ENCODE results near the gene PDE8B.

PDE8B gene

GRCh38 chr5:77210091-77210963 lies at the start of gene PDE8B:
Gene PDE8B, plus strand, starts transcription at chr5:77210680. Its CDS starts 246 bp downstream, at chr5:77210926.
- H3K36me3 ChIP-seq (ENCODE audit: control insufficient read depth in 2 of 2, insufficient read depth in 2 of 2, low read length in 2 of 2), result no peaks in the 10 kb centered on the region
- no peak within 1 kb of the TSS for H3K9ac ChIP-seq (ENCODE audit: low read length in 2 of 2)
- H3K4me1 ChIP-seq (ENCODE audit: control insufficient read depth, insufficient read depth, low read length), result peaks cover 12% of the 10 kb centered on the region
- no peaks in the 10 kb centered on the region for H3K9me3 ChIP-seq (ENCODE audit: control insufficient read depth in 2 of 2, low read length in 2 of 2)
- H3K27me3 ChIP-seq (ENCODE audit: control insufficient read depth in 1 of 2, insufficient read depth in 2 of 2, low read length in 2 of 2), result peaks cover 11 to 25% of the 10 kb centered on the region in 2 donors
- H3K27ac ChIP-seq (ENCODE audit: low read length), result no peak within 1 kb of the TSS
- H3K4me3 ChIP-seq (ENCODE audit: low read length in 2 of 2), result peak within 1 kb of the TSS; percentile 38 to 73

GRCh38 chr5:77163453-77163852 lies 47.0 kb upstream of the PDE8B start:
- H3K36me3 ChIP-seq (ENCODE audit: control insufficient read depth in 2 of 2, insufficient read depth in 2 of 2, low read length in 2 of 2), result no peaks in the 10 kb centered on the region
- peaks cover 19% of the 10 kb centered on the region for H3K4me1 ChIP-seq (ENCODE audit: control insufficient read depth, insufficient read depth, low read length)
- no peak overlapping the region for H3K27ac ChIP-seq (ENCODE audit: low read length)
- H3K4me3 ChIP-seq (ENCODE audit: low read length in 2 of 2), result no peak overlapping the region
- no peaks in the 10 kb centered on the region for H3K9me3 ChIP-seq (ENCODE audit: control insufficient read depth in 2 of 2, low read length in 2 of 2)
- H3K27me3 ChIP-seq (ENCODE audit: control insufficient read depth in 1 of 2, insufficient read depth in 2 of 2, low read length in 2 of 2), result no peaks in the 10 kb centered on the region
- no peak overlapping the region for H3K9ac ChIP-seq (ENCODE audit: low read length in 2 of 2)

- no peaks in the 10 kb centered on the region for H3K27me3 ChIP-seq (ENCODE audit: control insufficient read depth in 1 of 2, insufficient read depth in 2 of 2, low read length in 2 of 2)
- no peak overlapping the region for H3K27ac ChIP-seq (ENCODE audit: low read length)
- no peak overlapping the region for H3K9ac ChIP-seq (ENCODE audit: low read length in 2 of 2)
- H3K36me3 ChIP-seq (ENCODE audit: control insufficient read depth in 2 of 2, insufficient read depth in 2 of 2, low read length in 2 of 2), result no peaks in the 10 kb centered on the region
- H3K4me3 ChIP-seq (ENCODE audit: low read length in 2 of 2), result no peak overlapping the region
- H3K9me3 ChIP-seq (ENCODE audit: control insufficient read depth in 2 of 2, low read length in 2 of 2), result no peaks in the 10 kb centered on the region
- peaks cover 25% of the 10 kb centered on the region for H3K4me1 ChIP-seq (ENCODE audit: control insufficient read depth, insufficient read depth, low read length)
Measured at GRCh38 chr5:77167063-77167462, 43.4 kb upstream of the PDE8B start.

- peaks cover 25% of the 10 kb centered on the region for H3K4me1 ChIP-seq (ENCODE audit: control insufficient read depth, insufficient read depth, low read length)
- no peak overlapping the region for H3K27ac ChIP-seq (ENCODE audit: low read length)
- peak overlapping the region in 1 of 2 donors; percentile 1 for H3K9ac ChIP-seq (ENCODE audit: low read length in 2 of 2)
- H3K27me3 ChIP-seq (ENCODE audit: control insufficient read depth in 1 of 2, insufficient read depth in 2 of 2, low read length in 2 of 2), result no peaks in the 10 kb centered on the region
- no peaks in the 10 kb centered on the region for H3K36me3 ChIP-seq (ENCODE audit: control insufficient read depth in 2 of 2, insufficient read depth in 2 of 2, low read length in 2 of 2)
- no peaks in the 10 kb centered on the region for H3K9me3 ChIP-seq (ENCODE audit: control insufficient read depth in 2 of 2, low read length in 2 of 2)
- peak overlapping the region in 1 of 2 donors; percentile 54 for H3K4me3 ChIP-seq (ENCODE audit: low read length in 2 of 2)
Measured at GRCh38 chr5:77167695-77168121, 42.8 kb upstream of the PDE8B start.

- no peaks in the 10 kb centered on the region for H3K36me3 ChIP-seq (ENCODE audit: control insufficient read depth in 2 of 2, insufficient read depth in 2 of 2, low read length in 2 of 2)
- H3K27ac ChIP-seq (ENCODE audit: low read length), result no peak overlapping the region
- H3K4me1 ChIP-seq (ENCODE audit: control insufficient read depth, insufficient read depth, low read length), result peaks cover 25% of the 10 kb centered on the region
- no peaks in the 10 kb centered on the region for H3K27me3 ChIP-seq (ENCODE audit: control insufficient read depth in 1 of 2, insufficient read depth in 2 of 2, low read length in 2 of 2)
- H3K4me3 ChIP-seq (ENCODE audit: low read length in 2 of 2), result peak overlapping the region in 1 of 2 donors; percentile 54
- no peaks in the 10 kb centered on the region for H3K9me3 ChIP-seq (ENCODE audit: control insufficient read depth in 2 of 2, low read length in 2 of 2)
- peak overlapping the region in 1 of 2 donors; percentile 1 for H3K9ac ChIP-seq (ENCODE audit: low read length in 2 of 2)
Measured at GRCh38 chr5:77168161-77168878, 42.2 kb upstream of the PDE8B start.

- no peak overlapping the region for H3K27ac ChIP-seq (ENCODE audit: low read length)
- H3K9ac ChIP-seq (ENCODE audit: low read length in 2 of 2), result no peak overlapping the region
Measured at GRCh38 chr5:77168879-77169244, 41.6 kb upstream of the PDE8B start.

GRCh38 chr5:77170196-77170890 lies 40.1 kb upstream of the PDE8B start:
- no peak overlapping the region for H3K27ac ChIP-seq (ENCODE audit: low read length)
- no peaks in the 10 kb centered on the region for H3K36me3 ChIP-seq (ENCODE audit: control insufficient read depth in 2 of 2, insufficient read depth in 2 of 2, low read length in 2 of 2)
- no peaks in the 10 kb centered on the region for H3K9me3 ChIP-seq (ENCODE audit: control insufficient read depth in 2 of 2, low read length in 2 of 2)
- H3K4me1 ChIP-seq (ENCODE audit: control insufficient read depth, insufficient read depth, low read length), result peaks cover 25% of the 10 kb centered on the region
- no peak overlapping the region for H3K4me3 ChIP-seq (ENCODE audit: low read length in 2 of 2)
- H3K27me3 ChIP-seq (ENCODE audit: control insufficient read depth in 1 of 2, insufficient read depth in 2 of 2, low read length in 2 of 2), result no peaks in the 10 kb centered on the region
- H3K9ac ChIP-seq (ENCODE audit: low read length in 2 of 2), result no peak overlapping the region

More at GRCh38 chr5:77168879-77169244, 41.6 kb upstream of the PDE8B start:
- no peaks in the 10 kb centered on the region for H3K36me3 ChIP-seq (ENCODE audit: control insufficient read depth in 2 of 2, insufficient read depth in 2 of 2, low read length in 2 of 2)
- H3K4me3 ChIP-seq (ENCODE audit: low read length in 2 of 2), result no peak overlapping the region
- no peaks in the 10 kb centered on the region for H3K27me3 ChIP-seq (ENCODE audit: control insufficient read depth in 1 of 2, insufficient read depth in 2 of 2, low read length in 2 of 2)
- H3K9me3 ChIP-seq (ENCODE audit: control insufficient read depth in 2 of 2, low read length in 2 of 2), result no peaks in the 10 kb centered on the region
- H3K4me1 ChIP-seq (ENCODE audit: control insufficient read depth, insufficient read depth, low read length), result peaks cover 25% of the 10 kb centered on the region

- Histone ChIP-seq H3K36me3 (ENCODE audit: control insufficient read depth in 2 of 2, insufficient read depth in 2 of 2, low read length in 2 of 2) (no peaks in the 10 kb centered on the region), H3K9me3 (ENCODE audit: control insufficient read depth in 2 of 2, low read length in 2 of 2) (no peaks in the 10 kb centered on the region), H3K4me3 (ENCODE audit: low read length in 2 of 2) (no peak overlapping the region), H3K9ac (ENCODE audit: low read length in 2 of 2) (no peak overlapping the region), H3K27ac (ENCODE audit: low read length) (no peak overlapping the region), H3K4me1 (ENCODE audit: control insufficient read depth, insufficient read depth, low read length) (peaks cover 25% of the 10 kb centered on the region), H3K27me3 (ENCODE audit: control insufficient read depth in 1 of 2, insufficient read depth in 2 of 2, low read length in 2 of 2) (no peaks in the 10 kb centered on the region)
Measured at GRCh38 chr5:77171141-77171910, 39.2 kb upstream of the PDE8B start.

- Histone ChIP-seq H3K4me3 (ENCODE audit: low read length in 2 of 2) (no peak overlapping the region), H3K9me3 (ENCODE audit: control insufficient read depth in 2 of 2, low read length in 2 of 2) (no peaks in the 10 kb centered on the region), H3K9ac (ENCODE audit: low read length in 2 of 2) (no peak overlapping the region), H3K27ac (ENCODE audit: low read length) (no peak overlapping the region), H3K36me3 (ENCODE audit: control insufficient read depth in 2 of 2, insufficient read depth in 2 of 2, low read length in 2 of 2) (no peaks in the 10 kb centered on the region), H3K27me3 (ENCODE audit: control insufficient read depth in 1 of 2, insufficient read depth in 2 of 2, low read length in 2 of 2) (no peaks in the 10 kb centered on the region), H3K4me1 (ENCODE audit: control insufficient read depth, insufficient read depth, low read length) (peaks cover 12% of the 10 kb centered on the region)
Measured at GRCh38 chr5:77172713-77173328, 37.7 kb upstream of the PDE8B start.

GRCh38 chr5:77174526-77174925 lies 36.0 kb upstream of the PDE8B start:
- Histone ChIP-seq H3K27ac (ENCODE audit: low read length) (no peak overlapping the region), H3K9ac (ENCODE audit: low read length in 2 of 2) (no peak overlapping the region), H3K36me3 (ENCODE audit: control insufficient read depth in 2 of 2, insufficient read depth in 2 of 2, low read length in 2 of 2) (no peaks in the 10 kb centered on the region), H3K4me1 (ENCODE audit: control insufficient read depth, insufficient read depth, low read length) (no peaks in the 10 kb centered on the region), H3K4me3 (ENCODE audit: low read length in 2 of 2) (no peak overlapping the region), H3K9me3 (ENCODE audit: control insufficient read depth in 2 of 2, low read length in 2 of 2) (no peaks in the 10 kb centered on the region), H3K27me3 (ENCODE audit: control insufficient read depth in 1 of 2, insufficient read depth in 2 of 2, low read length in 2 of 2) (peaks cover 0 to 3% of the 10 kb centered on the region in 2 donors)
